ENCODE measurements around the gene ARHGEF18. TPM values are rescaled to one million over a fixed set of nuclear protein-coding genes. Genes with fewer than 3 reads are reported as not detected.
A peak's percentile ranks its signal among the peaks of the same experiment; 100 is the strongest.

Gene ARHGEF18
- total and polyA plus RNA-seq, 2 of the 13 experiments (the other 11 are each of a cell fraction or from before 2014, with no cell fraction given): 4.2 to 17.5 TPM

- no peak for TF ChIP-seq AFF4 (CRISPR knock-in tag; IDR thresholded peaks at IDR 0.05)
- no peak for TF ChIP-seq ZNF550 (CRISPR knock-in tag; IDR thresholded peaks at IDR 0.05; ENCODE audit: borderline replicate concordance)
- TF ChIP-seq CENPX (CRISPR knock-in tag; IDR thresholded peaks at IDR 0.05): no peak
- no peak for TF ChIP-seq ZNF232 (CRISPR knock-in tag; IDR thresholded peaks at IDR 0.05; ENCODE audit: borderline replicate concordance)
- TF ChIP-seq KLF11 (CRISPR knock-in tag; IDR thresholded peaks at IDR 0.05): no peak
- TF ChIP-seq PCBP2 (optimal IDR thresholded peaks at IDR 0.05; ENCODE audit: low read depth, low read length, poor library complexity, severe bottlenecking): no peak
- no peak for TF ChIP-seq ZBTB34 (CRISPR knock-in tag; IDR thresholded peaks at IDR 0.05)
- no peak for TF ChIP-seq KDM4B (CRISPR knock-in tag; IDR thresholded peaks at IDR 0.05)
- peak; percentile 54; the same call in 1 of the 2 replicates for TF ChIP-seq SOX5 (CRISPR knock-in tag; IDR thresholded peaks at IDR 0.05; ENCODE audit: borderline replicate concordance)
- TF ChIP-seq FOSL1 (CRISPR knock-in tag; IDR thresholded peaks at IDR 0.05; ENCODE audit: borderline replicate concordance): no peak
- no peak for TF ChIP-seq GATA4 (IDR thresholded peaks at IDR 0.05; ENCODE audit: borderline replicate concordance, low read depth)
- TF ChIP-seq HDAC6 (IDR thresholded peaks at IDR 0.05; ENCODE audit: low read depth, low read length): no peak
- no peak for TF ChIP-seq GTF2F1 (IDR thresholded peaks at IDR 0.05; ENCODE audit: low read length)
- no peak for TF ChIP-seq ZNF678 (CRISPR knock-in tag; IDR thresholded peaks at IDR 0.05)
- no peak for TF ChIP-seq MTF2 (CRISPR knock-in tag; IDR thresholded peaks at IDR 0.05; ENCODE audit: borderline replicate concordance)
- TF ChIP-seq JUN (CRISPR knock-in tag; IDR thresholded peaks at IDR 0.05): no peak
- TF ChIP-seq TRIM24 (CRISPR knock-in tag; IDR thresholded peaks at IDR 0.05): 0 out of 2 replicates have a peak, but pooled peaks have one; percentile 44
- 0 out of 2 replicates have a peak, but pooled peaks have one; percentile 55 for TF ChIP-seq FOXO1 (CRISPR knock-in tag; IDR thresholded peaks at IDR 0.05)
- no peak for TF ChIP-seq ZNF441 (CRISPR knock-in tag; IDR thresholded peaks at IDR 0.05; ENCODE audit: borderline replicate concordance)
- no peak for TF ChIP-seq ZNF263 (CRISPR knock-in tag; IDR thresholded peaks at IDR 0.05)
- TF ChIP-seq DR1 (CRISPR knock-in tag; IDR thresholded peaks at IDR 0.05): no peak
- TF ChIP-seq BORCS8-MEF2B (CRISPR knock-in tag; IDR thresholded peaks at IDR 0.05): no peak
- no peak for TF ChIP-seq ZNF234 (CRISPR knock-in tag; conservative IDR thresholded peaks at IDR 0.05)
- peak; percentile 53 for TF ChIP-seq HNF4A (CRISPR knock-in tag; IDR thresholded peaks at IDR 0.05)
- no peak for TF ChIP-seq CCAR2 (optimal IDR thresholded peaks at IDR 0.05; ENCODE audit: low read depth, low read length)
- TF ChIP-seq TAF1 (CRISPR knock-in tag; IDR thresholded peaks at IDR 0.05): no peak
- peak; percentile 6; the same call in 1 of the 2 replicates for TF ChIP-seq CTCF (CRISPR knock-in tag; IDR thresholded peaks at IDR 0.05)
Measured at GRCh38 chr19:7346488-7346971, 2.2 kb upstream of the ARHGEF18 start (continued).

Measured in HepG2 (cell line).